Measurements from ENCODE around the gene PLA2G6.

PLA2G6 gene

DNA sequence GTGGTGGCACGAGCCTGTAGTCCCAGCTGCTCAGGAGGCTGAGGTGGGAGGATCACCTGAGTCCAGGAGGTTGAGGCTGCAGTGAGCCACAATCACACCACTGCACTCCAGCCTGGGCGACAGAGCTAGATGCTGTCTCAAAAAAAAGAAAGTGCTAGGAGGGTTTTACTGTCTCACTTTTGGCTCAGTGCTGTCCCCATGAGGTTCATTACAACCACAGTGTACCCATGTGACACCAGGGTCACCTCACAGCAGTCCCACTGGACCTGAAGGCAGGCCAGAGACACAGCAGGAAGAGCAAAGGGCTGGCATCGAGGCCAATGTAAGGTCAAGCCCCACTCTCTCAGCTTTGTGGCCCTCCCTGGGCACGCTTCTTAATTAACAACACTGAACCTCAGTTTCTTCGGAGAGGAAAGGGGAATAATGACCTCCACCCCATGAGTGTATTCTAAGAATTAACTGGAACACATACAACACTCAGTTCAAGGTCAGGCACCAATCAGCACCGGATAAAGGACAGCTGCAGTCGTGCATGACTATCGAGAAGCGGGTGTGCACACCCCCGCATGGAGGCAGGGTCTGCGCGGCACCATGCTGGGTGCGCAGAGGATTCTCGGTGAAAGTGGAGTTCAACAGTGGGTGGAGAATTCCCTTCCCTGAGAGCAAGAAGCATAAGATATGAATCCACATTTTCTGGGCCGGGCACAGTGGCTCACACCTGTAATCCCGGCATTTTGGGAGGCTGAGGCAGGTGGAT lies 40.2 kb downstream of the PLA2G6 start:
- Histone ChIP-seq H3K4me1 (no peaks in the 10 kb centered on the region), H3K4me3 (no peak overlapping the region), H3K27me3 (no peaks in the 10 kb centered on the region), H3K27ac (no peak overlapping the region), H3K9me3 (no peaks in the 10 kb centered on the region), H3K36me3 (peaks cover 6 to 64% (median 19%) of the 10 kb centered on the region in 3 donors)
- intact Hi-C loops (cut with DNase I; ENCODE audit: low total_unique reads): no loop called here
- TF ChIP-seq CTCF (IDR thresholded peaks at IDR 0.05): no peak
- peak in 1 of 2 donors; percentile 54 for DNase-seq

GRCh38 chr22:38139901-38140300 lies 41.7 kb downstream of the PLA2G6 start:
- peaks cover 10 to 76% (median 19%) of the 10 kb centered on the region in 3 donors for H3K36me3 ChIP-seq
- no peak for TF ChIP-seq CTCF (IDR thresholded peaks at IDR 0.05)
- H3K9me3 ChIP-seq: no peaks in the 10 kb centered on the region
- H3K27me3 ChIP-seq: no peaks in the 10 kb centered on the region
- no peaks in the 10 kb centered on the region for H3K4me1 ChIP-seq
- H3K27ac ChIP-seq: no peak overlapping the region
- no peak overlapping the region for H3K4me3 ChIP-seq
- DNase-seq: peak in 1 of 2 donors; percentile 46
- intact Hi-C loops (cut with DNase I; ENCODE audit: low total_unique reads): no loop called here

- Histone ChIP-seq H3K27ac (no peak overlapping the region), H3K4me1 (no peaks in the 10 kb centered on the region), H3K4me3 (no peak overlapping the region), H3K36me3 (peaks cover 10 to 82% (median 24%) of the 10 kb centered on the region in 3 donors), H3K27me3 (no peaks in the 10 kb centered on the region), H3K9me3 (no peaks in the 10 kb centered on the region)
- no peak for TF ChIP-seq CTCF (IDR thresholded peaks at IDR 0.05)
- intact Hi-C loops (cut with DNase I; ENCODE audit: low total_unique reads): no loop called here
- peak in 1 of 2 donors; percentile 29 for DNase-seq
Observed at GRCh38 chr22:38138961-38139360, 42.7 kb downstream of the PLA2G6 start.

- no peaks in the 10 kb centered on the region for H3K9me3 ChIP-seq
- no peaks in the 10 kb centered on the region for H3K4me1 ChIP-seq
- no peak overlapping the region for H3K27ac ChIP-seq
- H3K4me3 ChIP-seq: no peak overlapping the region
- no peaks in the 10 kb centered on the region for H3K27me3 ChIP-seq
- intact Hi-C loops (cut with DNase I; ENCODE audit: low total_unique reads): no loop called here
- TF ChIP-seq CTCF (IDR thresholded peaks at IDR 0.05): no peak
- DNase-seq: peak in 1 of 2 donors; percentile 29
- H3K36me3 ChIP-seq: peaks cover 9 to 82% (median 23%) of the 10 kb centered on the region in 3 donors
Observed at GRCh38 chr22:38137876-38138687, 43.5 kb downstream of the PLA2G6 start.

- H3K4me1 ChIP-seq: peaks cover 0 to 3% (median 0%) of the 10 kb centered on the region in 4 donors
- H3K9me3 ChIP-seq: no peaks in the 10 kb centered on the region
- H3K4me3 ChIP-seq: no peak overlapping the region
- peaks cover 4 to 86% (median 18%) of the 10 kb centered on the region in 3 donors for H3K36me3 ChIP-seq
- intact Hi-C loops (cut with DNase I; ENCODE audit: low total_unique reads): no loop called here
- no peak for TF ChIP-seq CTCF (IDR thresholded peaks at IDR 0.05)
- H3K27ac ChIP-seq: no peak overlapping the region
- no peaks in the 10 kb centered on the region for H3K27me3 ChIP-seq
- no peak for DNase-seq
Observed at GRCh38 chr22:38136607-38137006, 45.0 kb downstream of the PLA2G6 start.
